Body of pancreas (tissue), 4 donors: Measurements from ENCODE around the gene NAPA. TPM values are rescaled to one million over a fixed set of nuclear protein-coding genes. Genes with fewer than 3 reads are reported as not detected.

Experiments
- ATAC-seq: fragments of 150-250 bp; one replicate; pipeline ENCODE4 v1.9.1; 2016
- DNase-seq, 4 donors: peaks; one replicate each; pipeline ENCODE4 v3.0.0-alpha.2; 2019
- H3K27ac ChIP-seq, 4 donors: fragments of 200-600 bp; sonication (generic); 1 replicate in 3 of 4; 2 replicates in 1 of 4; pipeline versions ENCODE4 v1.5.1 to v1.6.1; 2016 to 2019; ENCODE audit warnings: mild to moderate bottlenecking in 1 of 4, mixed read lengths in 1 of 4, moderate library complexity in 1 of 4
- H3K27me3 ChIP-seq, 2 donors: fragments of 200-600 bp; sonication (generic); one replicate each; pipeline ENCODE4 v1.6.0; 2016; ENCODE audit warnings: mild to moderate bottlenecking in 1 of 2
- H3K36me3 ChIP-seq, 2 donors: fragments of 200-600 bp; sonication (generic); replicated peaks in 1 of 2; 2 replicates each; pipeline ENCODE4 v1.5.1; 2016; ENCODE audit warnings: low read depth in 2 of 2; ENCODE audit not compliant: insufficient read depth in 1 of 2
- H3K4me1 ChIP-seq: fragments of 200-600 bp; sonication (generic); one replicate; pipeline ENCODE4 v1.6.0; 2016
- H3K4me3 ChIP-seq, 2 donors: fragments of 200-600 bp; sonication (generic); 1 replicate in 1 of 2; 2 replicates in 1 of 2; pipeline ENCODE4 v1.5.1; 2016 to 2019
- H3K9me3 ChIP-seq, 3 donors: fragments of 200-600 bp; sonication (generic); 1 replicate in 2 of 3; 2 replicates in 1 of 3; pipeline ENCODE4 v1.5.1; 2016
- CTCF ChIP-seq, 7 experiments: fragments of 450-650 bp in 4 of 7; fragments of 200-600 bp in 3 of 7; sonication (generic) in 3 of 7; IDR thresholded peaks; one replicate each; pipeline ENCODE4 v1.5.1; 2016 to 2019; ENCODE audit warnings: antibody characterized with exemption in 7 of 7
- POLR2A ChIP-seq, 3 donors: fragments of 450-650 bp; IDR thresholded peaks; one replicate each; pipeline ENCODE4 v1.6.1; 2016; ENCODE audit warnings: antibody characterized with exemption in 3 of 3, mild to moderate bottlenecking in 2 of 3
- WGBS, 2 donors: methylation state at CpG; one replicate each; pipeline ENCODE4 v1.1.5; 2017; 5-methylcytosine and 5-hydroxymethylcytosine counted together
- intact Hi-C: fragments of 100-400 bp; cut with DNase I; formaldehyde crosslinking; loops from one replicate; pipeline ENCODE4 v1.15.1; 2023
- total RNA-seq, 2 donors: library from RNA; depleted of rRNA; stranded (reverse); fragments of >200 nt; gene quantifications; one replicate each; pipeline ENCODE4 v1.1.0, GENCODE V29; 2016

NAPA gene
- total RNA-seq, 2 donors from 2014 or later: 71.5 to 94.9 TPM

DNA sequence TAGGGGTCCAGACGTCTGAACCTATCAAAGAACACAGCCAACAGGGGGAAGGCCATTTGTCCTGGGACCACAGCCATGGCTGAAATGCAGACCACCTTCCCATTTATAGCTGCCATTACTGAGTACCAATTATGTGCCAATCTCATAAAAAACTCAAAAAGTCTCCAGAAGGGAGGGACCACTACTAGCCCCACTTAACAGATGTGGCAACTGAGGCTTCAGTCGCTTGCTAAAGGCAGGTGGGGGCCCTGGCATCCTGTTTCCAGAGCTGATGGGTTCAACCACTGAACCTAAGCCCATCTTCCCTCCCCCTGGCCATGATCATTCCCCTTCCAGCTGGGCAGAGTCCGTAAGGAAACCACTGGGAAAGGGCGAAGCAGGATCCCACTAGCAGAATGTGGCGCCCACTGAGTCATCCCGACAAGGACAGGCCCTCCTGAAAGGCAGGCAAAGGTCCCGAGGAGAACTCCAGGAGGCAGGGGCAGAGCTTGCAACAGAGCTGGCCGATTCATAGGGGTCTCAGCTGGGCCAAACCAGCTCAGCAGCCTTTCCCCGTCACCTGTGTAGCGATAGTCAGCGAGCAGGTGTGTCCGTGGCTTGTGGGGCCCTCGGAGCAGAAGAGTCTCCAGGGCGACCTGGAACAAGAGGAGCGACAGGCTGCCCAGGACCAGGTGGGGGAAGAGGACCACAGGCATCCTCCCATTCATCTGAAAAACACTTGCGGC is 14.3 kb upstream of the NAPA start:
- TF ChIP-seq POLR2A (IDR thresholded peaks at IDR 0.05) (no peak), CTCF (IDR thresholded peaks at IDR 0.05) (no peak)
- Histone ChIP-seq H3K4me1 (no peaks in the 10 kb centered on the region), H3K27me3 (no peaks in the 10 kb centered on the region), H3K4me3 (no peak overlapping the region), H3K27ac (no peak overlapping the region), H3K36me3 (no peaks in the 10 kb centered on the region), H3K9me3 (no peaks in the 10 kb centered on the region)
- intact Hi-C loops: loop anchor here (10.0 kb wide), 1 partner anchor 156 kb away; no protein-coding TSS in a partner anchor
- WGBS, 2 donors: 73 to 78% methylated on average over 8 to 16 of the region's 16 CpGs
- no peak for ATAC-seq
- DNase-seq: no peak

- 68 to 73% methylated on average over 3 of the region's 3 CpGs for WGBS, 2 donors
- no peak overlapping the region for H3K27ac ChIP-seq
- intact Hi-C loops: loop anchor here (10.0 kb wide), 1 partner anchor 158 kb away; no protein-coding TSS in a partner anchor
These were observed 11.9 kb upstream of the NAPA start for GRCh38 chr19:47526798-47527197.

GRCh38 chr19:47523473-47523872 is 8.6 kb upstream of the NAPA start:
- no peak overlapping the region for H3K4me3 ChIP-seq
- no peaks in the 10 kb centered on the region for H3K9me3 ChIP-seq
- no peaks in the 10 kb centered on the region for H3K36me3 ChIP-seq
- intact Hi-C loops: loop anchor here (10.0 kb wide), 1 partner anchor 161 kb away; no protein-coding TSS in a partner anchor
- H3K4me1 ChIP-seq: no peaks in the 10 kb centered on the region
- DNase-seq (no peak), ATAC-seq (no peak)
- no peaks in the 10 kb centered on the region for H3K27me3 ChIP-seq
- no peak for TF ChIP-seq POLR2A (IDR thresholded peaks at IDR 0.05)
- TF ChIP-seq CTCF (IDR thresholded peaks at IDR 0.05): no peak
- no peak overlapping the region for H3K27ac ChIP-seq
- WGBS, 2 donors: 30 to 31% methylated on average over 7 of the region's 7 CpGs

More at GRCh38 chr19:47526798-47527197, 11.9 kb upstream of the NAPA start:
- no peaks in the 10 kb centered on the region for H3K4me1 ChIP-seq
- TF ChIP-seq CTCF (IDR thresholded peaks at IDR 0.05) (no peak), POLR2A (IDR thresholded peaks at IDR 0.05) (no peak)
- DNase-seq (no peak), ATAC-seq (no peak)
- no peaks in the 10 kb centered on the region for H3K9me3 ChIP-seq
- no peaks in the 10 kb centered on the region for H3K27me3 ChIP-seq
- no peaks in the 10 kb centered on the region for H3K36me3 ChIP-seq
- H3K4me3 ChIP-seq: no peak overlapping the region

DNA sequence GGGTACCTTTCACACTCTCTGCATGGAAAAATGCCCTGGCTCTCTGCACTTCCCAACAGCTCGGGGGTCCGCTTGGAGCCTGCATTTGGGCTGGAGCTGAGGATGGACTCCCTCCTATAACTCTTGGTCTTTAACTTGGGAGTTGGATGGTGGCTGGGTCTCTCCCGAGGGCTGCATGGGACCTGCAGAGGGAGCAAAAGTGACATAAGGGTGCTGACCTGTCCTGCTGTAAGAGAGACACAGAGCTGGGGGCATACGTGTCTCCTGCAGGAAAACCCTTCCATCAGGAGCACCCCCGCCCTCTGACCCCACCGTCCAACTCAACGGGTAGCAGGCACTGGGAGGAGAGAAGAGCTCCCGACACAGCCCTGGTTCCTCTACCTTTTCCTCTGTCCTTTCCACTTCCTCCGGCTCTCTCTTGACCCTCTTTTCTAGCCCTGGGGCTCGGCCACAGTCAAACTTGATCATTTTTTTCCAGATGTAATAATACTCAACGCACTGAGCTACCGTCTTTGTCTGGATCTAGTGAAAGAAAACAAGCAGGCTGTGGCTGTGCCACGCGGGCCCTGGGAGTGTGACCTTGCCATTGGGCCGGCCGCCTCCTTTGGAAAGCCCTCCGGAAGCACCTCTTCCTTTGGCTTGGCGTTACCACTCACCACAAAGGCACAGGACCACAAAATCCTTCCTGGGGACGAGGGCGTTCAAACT is 6.8 kb upstream of the NAPA start:
- intact Hi-C loops: loop anchor here (10.0 kb wide), 1 partner anchor 163 kb away; no protein-coding TSS in a partner anchor
- Histone ChIP-seq H3K36me3 (no peaks in the 10 kb centered on the region), H3K27me3 (no peaks in the 10 kb centered on the region), H3K4me3 (no peak overlapping the region), H3K4me1 (no peaks in the 10 kb centered on the region), H3K9me3 (no peaks in the 10 kb centered on the region), H3K27ac (no peak overlapping the region)
- DNase-seq (no peak), ATAC-seq (no peak)
- no peak for TF ChIP-seq CTCF (IDR thresholded peaks at IDR 0.05)
- TF ChIP-seq POLR2A (IDR thresholded peaks at IDR 0.05): no peak
- 43 to 61% methylated on average over 18 to 20 of the region's 20 CpGs for WGBS, 2 donors
